ENCODE results near the gene FAM83C. TPM values are rescaled to one million over a fixed set of nuclear protein-coding genes. Genes with fewer than 3 reads are reported as not detected.
A peak's percentile ranks its signal among the peaks of the same experiment; 100 is the strongest.

FAM83C gene
- total RNA-seq, 4 donors from 2014 or later: not detected

GRCh38 chr20:35328095-35328685 lies 36.0 kb upstream of the FAM83C start:
- peak overlapping the region in 1 of 4 donors; percentile 3 for H3K27ac ChIP-seq
- H3K4me1 ChIP-seq: peaks cover 0 to 33% (median 3%) of the 10 kb centered on the region in 4 donors

GRCh38 chr20:35327074-35327976 lies 35.1 kb upstream of the FAM83C start:
- peak in 2 of 3 donors; percentile 57 to 85 for DNase-seq
- Histone ChIP-seq H3K27ac (peak overlapping the region in 3 of 4 donors; percentile 50 to 90 (median 71)), H3K9me3 (no peaks in the 10 kb centered on the region), H3K27me3 (no peaks in the 10 kb centered on the region), H3K36me3 (no peaks in the 10 kb centered on the region), H3K4me3 (no peak overlapping the region), H3K4me1 (peaks cover 0 to 33% (median 3%) of the 10 kb centered on the region in 4 donors)
- TF ChIP-seq CTCF (IDR thresholded peaks at IDR 0.05) (no peak), POLR2A (IDR thresholded peaks at IDR 0.05) (no peak)

More at GRCh38 chr20:35328095-35328685, 36.0 kb upstream of the FAM83C start:
- H3K9me3 ChIP-seq: no peaks in the 10 kb centered on the region
- no peak for DNase-seq
- no peak for TF ChIP-seq CTCF (IDR thresholded peaks at IDR 0.05)
- no peaks in the 10 kb centered on the region for H3K36me3 ChIP-seq
- no peaks in the 10 kb centered on the region for H3K27me3 ChIP-seq
- no peak overlapping the region for H3K4me3 ChIP-seq

GRCh38 chr20:35326740-35327073 lies 34.5 kb upstream of the FAM83C start:
- TF ChIP-seq CTCF (IDR thresholded peaks at IDR 0.05) (no peak), POLR2A (IDR thresholded peaks at IDR 0.05) (no peak)
- H3K27me3 ChIP-seq: no peaks in the 10 kb centered on the region
- no peaks in the 10 kb centered on the region for H3K36me3 ChIP-seq
- peaks cover 0 to 33% (median 3%) of the 10 kb centered on the region in 4 donors for H3K4me1 ChIP-seq
- no peak overlapping the region for H3K4me3 ChIP-seq
- DNase-seq: no peak
- peak overlapping the region in 3 of 4 donors; percentile 4 to 80 (median 71) for H3K27ac ChIP-seq
- no peaks in the 10 kb centered on the region for H3K9me3 ChIP-seq

GRCh38 chr20:35326021-35326739 lies 34.0 kb upstream of the FAM83C start:
- peak overlapping the region in 3 of 4 donors; percentile 19 to 80 (median 71) for H3K27ac ChIP-seq
- DNase-seq: no peak
- no peaks in the 10 kb centered on the region for H3K36me3 ChIP-seq

More at GRCh38 chr20:35326021-35326739, 34.0 kb upstream of the FAM83C start:
- Histone ChIP-seq H3K9me3 (no peaks in the 10 kb centered on the region), H3K4me3 (no peak overlapping the region), H3K4me1 (peaks cover 0 to 33% (median 3%) of the 10 kb centered on the region in 4 donors), H3K27me3 (no peaks in the 10 kb centered on the region)
- TF ChIP-seq POLR2A (IDR thresholded peaks at IDR 0.05) (no peak), CTCF (IDR thresholded peaks at IDR 0.05) (no peak)

Measured in Peyer's patch (tissue), 4 donors.